ENCODE measurements around the gene GPRIN1.

The GPRIN1 gene

DNA sequence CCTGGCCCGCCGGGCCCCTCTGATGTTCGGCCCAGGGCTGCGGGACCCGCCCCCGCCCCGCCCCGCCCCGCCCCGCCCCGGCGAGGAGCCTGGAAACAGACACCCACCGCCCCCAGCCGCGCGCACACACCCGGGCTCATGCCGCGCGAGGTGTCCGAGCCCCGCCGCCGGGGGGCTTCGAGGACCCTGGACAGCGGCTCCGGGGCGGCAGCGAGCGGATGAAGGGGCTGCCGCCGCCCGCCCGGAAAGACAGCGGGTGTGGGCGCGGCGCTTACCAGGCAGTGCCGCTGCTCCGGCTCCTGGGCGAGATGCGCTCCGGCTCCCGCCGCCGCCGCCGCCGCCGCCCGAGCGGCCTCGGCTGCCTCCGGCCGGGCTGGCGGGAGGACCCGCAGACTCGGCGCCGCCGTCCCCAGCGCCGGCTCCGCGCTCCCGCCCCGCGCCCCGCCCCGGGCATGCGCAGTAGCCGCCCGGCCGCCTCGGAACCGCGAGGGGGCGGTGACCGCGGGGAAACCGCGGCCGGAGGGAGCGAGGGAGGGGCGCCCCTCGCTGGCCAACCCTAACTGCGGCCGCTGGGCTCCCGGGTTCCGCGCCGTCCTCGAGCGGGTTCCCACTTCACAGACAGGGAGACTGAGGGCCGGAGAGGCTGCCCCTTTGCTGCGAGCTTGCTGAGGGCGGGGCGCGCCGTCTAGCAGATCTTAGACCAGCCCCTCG lies at the start of gene GPRIN1:
Gene GPRIN1, minus strand, starts transcription at position 433 of the 711 bp plus-strand sequence. CDS start 10,322 bp downstream, outside the sequence.
- DNase-seq, result peak; percentile 46

DNA sequence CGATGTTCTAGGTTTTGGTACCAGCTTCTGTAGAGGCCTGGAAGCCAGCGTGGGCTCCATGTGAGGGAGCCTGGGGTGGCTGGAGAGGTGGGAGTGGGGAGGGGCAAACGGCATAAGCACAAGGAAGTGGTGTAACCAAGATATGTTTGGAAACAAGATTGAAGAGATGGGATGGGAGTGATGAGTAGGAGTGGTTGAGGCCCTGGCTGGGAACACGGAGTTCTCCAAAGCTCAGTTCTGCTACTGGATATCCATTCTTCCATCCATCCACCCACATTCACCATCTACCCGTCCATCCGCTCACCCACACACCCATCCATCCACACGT lies 49.5 kb upstream of the GPRIN1 start:
- DNase-seq, result no peak

DNA sequence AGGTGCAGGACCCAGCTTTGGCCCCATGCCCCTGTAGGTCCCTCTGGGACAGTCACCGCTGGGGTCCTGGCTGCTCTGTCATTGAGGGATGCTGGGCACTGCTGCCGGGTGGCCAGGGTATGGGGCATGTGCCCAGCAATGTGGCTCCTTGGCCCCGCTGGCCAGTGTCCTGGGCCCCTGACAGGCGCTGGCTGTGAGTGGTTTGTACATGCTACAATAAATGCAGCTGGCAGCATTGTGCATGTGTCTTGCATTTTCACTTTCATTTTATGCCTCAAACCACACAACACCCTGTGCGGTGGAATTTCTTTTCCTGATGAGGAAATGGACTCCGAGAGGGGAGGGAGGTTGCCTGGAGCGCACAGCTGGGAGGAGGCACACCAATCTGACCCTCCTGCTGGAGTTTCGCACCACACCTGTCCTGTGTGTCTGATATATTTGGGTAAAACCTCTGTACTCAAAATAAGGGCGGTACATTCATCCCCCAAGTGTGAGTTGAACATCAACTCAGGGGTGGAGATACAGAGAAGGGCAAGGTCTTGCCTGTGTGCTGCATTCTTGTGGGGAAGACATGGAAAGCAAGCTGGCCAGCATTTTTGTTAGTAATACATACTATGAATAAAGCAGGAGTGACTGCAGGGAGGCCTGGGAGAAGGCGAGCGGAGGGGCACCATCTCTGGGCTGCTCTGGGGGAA lies 49.0 kb upstream of the GPRIN1 start:
- DNase-seq, result no peak

DNA sequence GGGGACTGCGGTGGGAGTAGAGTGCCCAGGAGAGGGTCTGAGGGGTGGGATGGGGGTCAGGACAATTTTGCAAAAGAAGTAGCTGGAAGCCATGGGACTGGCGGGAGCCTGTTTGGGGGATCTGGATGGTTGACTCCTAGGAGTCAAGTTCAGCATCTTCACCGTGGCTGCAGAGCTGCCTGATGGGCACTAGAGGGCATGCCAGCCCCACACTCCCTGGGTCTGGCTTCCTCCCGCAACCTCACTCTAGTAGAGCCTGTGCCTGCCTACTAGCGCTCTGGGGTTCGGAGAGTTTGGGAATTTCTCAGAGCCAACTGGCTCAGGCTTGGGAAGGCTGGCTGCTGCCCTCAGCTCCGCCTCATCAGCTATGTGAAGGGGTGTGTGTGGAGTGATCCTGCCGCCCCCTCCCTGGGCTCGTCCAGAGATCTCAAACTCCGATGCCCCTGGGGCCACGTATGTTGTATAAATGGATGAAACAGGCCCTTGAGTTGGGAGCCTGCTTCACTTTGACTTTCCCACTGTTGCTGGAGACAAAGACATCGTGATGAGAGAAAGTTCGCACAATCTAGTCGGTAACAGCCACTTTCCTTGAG lies 48.1 kb upstream of the GPRIN1 start:
- peak; percentile 69 for DNase-seq

DNA sequence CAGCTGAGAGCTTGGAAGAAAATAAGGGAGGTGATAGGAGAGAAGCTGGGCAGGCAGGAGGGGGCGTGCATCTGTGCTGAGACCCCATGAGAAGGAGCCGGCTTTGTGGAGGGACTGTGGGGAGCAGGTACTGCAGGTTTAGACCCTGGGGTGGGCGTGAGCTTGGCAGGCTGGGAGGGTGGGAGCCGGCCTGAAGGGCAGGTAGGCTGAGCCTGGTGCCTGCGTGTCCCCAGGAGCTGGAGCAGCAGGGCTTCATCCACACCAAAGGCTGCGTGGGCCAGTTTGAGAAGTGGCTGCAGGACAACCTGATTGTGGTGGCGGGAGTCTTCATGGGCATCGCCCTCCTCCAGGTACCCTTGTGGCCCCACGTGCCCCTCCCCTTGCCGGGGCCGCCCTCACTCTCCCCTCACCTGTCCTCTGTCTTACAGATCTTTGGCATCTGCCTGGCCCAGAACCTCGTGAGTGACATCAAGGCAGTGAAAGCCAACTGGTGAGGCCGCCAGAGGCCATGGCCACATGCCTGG lies 46.6 kb upstream of the GPRIN1 start:
- no peak for DNase-seq

DNA sequence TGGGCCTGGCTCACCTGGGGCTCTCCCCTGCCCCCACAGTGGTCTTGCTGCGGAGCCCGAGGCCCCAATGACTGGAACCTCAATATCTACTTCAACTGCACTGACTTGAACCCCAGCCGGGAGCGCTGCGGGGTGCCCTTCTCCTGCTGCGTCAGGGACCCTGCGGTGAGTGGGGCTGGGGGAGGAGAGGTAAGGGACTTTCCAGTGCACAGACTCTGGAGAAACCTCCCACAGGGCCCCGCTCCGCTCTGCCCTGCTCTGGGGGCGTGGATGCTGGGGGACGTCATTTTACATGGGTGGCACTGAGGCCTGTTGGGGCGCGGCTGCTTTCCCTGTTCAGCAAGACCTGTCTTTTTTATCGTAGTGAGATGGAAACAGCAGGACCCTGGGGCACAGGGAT lies 44.9 kb upstream of the GPRIN1 start:
- DNase-seq, result no peak

DNA sequence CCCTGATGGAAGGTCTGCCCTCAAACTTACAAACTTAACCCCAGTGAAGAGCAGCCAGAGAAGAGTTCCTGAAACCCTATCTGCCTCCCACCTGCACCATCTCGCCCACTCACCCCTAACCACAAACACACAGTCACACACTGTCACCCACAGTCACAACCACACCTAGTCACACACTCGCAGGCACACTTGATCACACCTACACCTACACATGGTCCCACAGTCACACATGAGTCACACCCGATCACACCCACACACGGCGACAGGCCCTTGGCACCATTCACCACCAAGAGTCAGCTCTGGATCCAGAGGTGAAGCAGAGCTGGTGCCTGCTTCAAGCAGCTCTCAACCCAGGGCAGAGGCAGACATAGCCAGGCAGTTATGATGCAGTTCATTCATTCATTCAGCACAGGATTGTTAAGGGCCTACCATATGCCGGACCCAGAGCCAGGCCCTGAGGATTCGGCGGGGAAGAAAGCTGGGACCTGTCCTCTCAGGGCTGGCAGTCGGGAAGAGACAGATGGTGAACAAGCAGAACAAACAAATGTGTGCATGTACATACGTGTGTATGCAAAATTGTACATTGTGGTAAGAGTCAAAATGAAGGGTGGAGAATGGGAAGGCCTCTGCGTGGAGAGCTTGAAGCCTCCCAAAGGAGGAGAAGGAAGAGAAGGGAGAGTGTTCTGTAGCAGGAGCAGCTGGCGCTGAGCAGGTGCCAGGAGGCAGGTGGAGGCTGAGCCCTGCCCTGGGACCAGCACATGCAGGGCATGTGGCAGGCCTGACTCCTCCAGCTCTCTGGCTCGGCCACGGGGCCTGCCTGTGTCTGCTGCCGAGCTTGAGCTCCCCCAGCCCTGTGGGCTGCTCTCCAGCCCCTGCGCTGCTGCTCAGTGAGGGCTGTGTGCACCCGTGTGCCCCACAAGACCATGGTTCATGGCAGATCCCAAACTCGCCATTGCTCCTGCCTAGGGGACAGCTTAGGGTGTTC lies 43.7 kb upstream of the GPRIN1 start:
- peak; percentile 86 for DNase-seq

DNA sequence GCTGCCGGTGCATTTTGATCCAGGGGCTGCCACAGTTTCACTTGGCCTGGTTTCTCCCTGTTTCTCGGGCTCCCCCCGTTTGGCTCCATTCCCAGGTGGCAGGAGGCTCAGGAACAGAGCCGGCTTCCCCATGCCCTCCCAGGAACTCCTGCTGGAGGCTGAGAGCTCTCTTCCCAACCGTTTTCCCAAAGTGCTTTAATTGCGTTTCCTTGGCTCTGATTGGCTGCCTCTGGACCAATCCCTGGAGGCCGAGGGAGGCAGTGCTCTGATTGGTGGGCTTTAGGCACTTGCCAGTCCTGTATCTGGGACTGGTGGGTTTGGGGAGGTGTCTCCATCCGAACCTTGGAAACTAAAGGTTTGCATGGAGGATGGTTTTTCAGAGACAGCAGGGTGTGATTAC lies 42.2 kb upstream of the GPRIN1 start:
- no peak for DNase-seq

DNA sequence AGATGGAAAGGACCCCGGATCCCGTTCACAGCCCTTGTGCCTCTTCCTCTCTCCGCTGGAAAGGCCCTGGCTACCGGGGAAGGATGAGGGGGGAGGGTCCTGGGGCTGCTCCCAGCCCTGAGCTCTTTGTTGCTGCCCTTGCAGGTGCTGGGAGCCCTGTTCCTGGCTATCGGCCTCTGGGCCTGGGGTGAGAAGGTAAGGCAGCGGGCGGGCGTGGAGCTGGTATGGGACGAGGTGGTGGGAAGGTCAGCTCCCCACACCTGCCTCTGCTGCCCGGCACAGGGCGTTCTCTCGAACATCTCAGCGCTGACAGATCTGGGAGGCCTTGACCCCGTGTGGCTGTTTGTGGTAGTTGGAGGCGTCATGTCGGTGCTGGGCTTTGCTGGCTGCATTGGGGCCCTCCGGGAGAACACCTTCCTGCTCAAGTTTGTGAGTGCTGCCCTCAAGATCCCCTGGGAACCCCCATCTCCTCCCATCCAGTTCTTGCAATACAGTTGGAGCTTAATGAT lies 41.6 kb upstream of the GPRIN1 start:
- DNase-seq, result no peak

DNA sequence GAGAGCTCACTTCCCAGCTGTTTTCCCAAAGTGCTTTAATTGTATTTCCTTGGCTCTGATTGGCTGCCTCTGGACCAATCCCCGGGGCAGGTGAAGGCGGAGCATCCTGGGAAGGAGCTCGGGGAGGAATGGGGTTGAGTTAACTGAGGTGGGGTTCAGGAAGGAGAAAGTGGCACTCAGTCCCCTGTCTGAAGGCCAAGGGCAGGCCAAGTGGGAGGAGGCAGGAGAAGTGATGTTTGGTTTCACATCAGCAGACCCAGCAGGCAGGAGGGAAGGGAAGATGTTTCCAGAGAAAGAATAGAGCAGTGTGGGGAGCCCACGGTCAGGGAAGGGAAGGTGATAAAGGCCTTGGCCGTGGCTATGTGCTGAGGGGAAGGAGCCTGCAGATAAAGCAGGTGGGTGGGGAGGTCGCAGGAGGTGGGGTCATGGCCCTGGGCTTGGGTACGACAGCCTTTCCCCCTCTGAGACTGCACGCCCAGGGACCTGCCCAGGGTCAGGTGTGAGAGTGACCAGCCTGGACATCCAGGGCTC lies 40.5 kb upstream of the GPRIN1 start:
- DNase-seq, result no peak

DNA sequence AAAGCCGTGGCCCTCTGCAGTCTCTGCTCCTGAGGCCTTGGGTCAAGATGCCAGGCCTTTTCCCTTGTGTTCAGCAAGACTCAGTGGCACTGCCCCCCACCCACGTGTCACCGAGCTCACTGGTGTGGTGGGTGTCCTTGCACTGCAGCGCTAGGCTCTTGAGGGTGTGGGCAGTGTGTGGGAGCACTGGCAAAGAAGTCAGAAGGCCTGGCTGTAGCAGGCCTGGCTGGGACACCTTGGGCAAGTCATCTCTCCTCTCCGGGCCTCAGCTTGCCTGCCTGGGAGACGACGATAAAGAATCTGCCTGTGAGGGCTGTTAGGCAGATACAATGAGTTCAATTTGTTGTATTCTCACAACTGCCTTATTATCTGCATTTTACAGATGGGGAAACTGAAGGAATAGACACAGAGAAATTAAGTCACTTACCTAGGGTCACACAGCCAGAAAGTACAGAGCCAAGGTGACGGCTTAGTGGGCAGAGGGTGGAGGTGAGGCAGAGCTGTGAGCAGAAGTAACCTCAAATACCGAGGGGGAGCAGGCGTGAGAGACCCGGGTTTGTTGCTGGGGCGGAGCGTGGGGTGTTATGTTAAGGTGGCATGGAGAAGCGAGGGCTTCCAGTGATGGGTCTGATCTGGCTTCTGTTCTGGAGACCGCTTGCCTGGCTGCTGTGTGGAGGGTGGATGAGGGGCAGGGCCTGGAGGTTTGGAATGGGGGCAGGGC lies 38.7 kb upstream of the GPRIN1 start:
- peak; percentile 57 for DNase-seq

DNA sequence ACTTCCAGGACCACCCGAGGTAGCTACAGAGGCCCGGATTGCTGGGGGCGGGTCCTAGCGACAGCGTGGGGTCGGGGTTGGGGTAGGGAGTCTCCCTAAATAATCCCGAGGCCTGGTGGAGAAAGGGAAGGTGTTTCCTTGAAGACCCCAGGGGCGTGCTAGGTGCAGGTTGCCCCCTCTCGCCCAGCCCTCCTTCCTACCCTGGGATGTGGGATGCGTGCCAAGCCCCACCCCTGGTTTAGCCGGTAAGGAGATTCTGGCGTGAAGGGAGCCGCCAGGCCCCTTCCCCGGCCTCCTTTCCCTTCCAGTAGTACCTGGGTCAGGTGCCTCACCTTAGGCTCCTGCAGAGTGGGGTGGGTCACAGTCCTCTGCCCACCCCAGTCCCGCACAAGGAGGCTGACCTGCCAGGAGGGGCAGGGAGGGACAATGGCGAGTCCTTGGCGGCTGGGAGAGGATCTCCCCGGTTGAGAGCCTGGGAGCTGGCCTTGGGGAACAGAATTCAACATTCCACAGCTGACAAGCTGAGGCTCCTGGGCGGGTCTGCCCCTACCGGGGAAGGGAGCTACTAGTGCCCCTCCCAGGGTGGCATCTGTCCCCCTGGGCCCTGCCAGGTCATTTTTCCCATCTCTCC lies 38.0 kb upstream of the GPRIN1 start:
- no peak for DNase-seq

DNA sequence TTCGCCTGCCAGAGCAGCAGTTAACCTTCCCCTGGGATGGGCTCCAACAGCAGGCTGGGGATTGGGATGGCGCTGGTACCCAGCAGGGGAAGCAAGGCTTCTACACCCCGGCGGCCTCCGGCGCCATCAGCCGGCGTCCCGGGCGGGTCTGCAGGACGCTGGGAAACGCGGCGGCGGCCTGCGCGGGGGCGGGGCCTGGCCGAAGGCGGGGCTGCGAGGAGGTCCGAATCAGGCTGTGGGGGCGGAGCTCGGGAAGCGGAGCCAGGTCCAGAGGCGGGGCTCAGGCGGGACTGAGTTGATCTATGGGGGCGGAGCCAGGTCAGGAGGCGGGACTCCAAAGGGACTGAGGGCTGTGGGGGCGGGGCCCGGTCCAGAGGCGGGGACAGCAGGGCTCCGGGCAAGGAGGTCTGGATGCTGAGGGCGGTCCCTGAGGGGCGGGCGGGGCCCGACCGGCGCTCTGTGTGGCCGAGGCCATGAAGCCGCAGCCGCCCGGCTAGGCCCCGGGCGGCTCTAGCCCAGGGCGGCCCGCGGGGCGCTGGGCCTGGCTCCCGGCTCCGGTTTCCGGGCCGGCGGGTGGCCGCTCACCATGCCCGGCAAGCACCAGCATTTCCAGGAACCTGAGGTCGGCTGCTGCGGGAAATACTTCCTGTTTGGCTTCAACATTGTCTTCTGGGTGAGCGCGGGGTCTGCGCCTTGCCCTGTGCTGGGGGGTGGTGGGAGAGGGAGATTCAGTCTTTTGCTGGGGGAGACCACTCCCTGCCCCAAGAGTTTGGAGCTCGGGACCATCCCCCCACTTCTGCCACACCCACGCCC lies 37.3 kb upstream of the GPRIN1 start, which contains the start of gene TSPAN17:
Gene TSPAN17, plus strand, starts transcription at position 455 of the 813 bp plus-strand sequence. Its CDS starts 132 bp downstream, at position 587.
- DNase-seq, result peak; percentile 99

DNA sequence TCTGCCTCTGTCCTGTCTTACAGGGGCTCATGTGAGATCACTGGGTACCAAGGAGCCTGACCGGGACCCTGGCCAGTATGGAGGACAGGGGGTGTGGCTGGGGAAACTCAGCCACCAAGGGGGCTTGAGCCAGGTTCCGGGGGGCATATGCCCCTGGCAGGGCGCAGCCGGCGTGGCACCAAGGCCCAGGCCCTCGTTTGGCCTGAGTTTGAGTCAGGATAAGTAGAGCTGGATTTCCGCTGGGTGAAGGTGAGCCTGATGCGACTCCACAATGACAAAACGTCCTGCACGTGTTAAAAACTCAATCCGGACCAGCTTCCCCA lies 36.7 kb upstream of the GPRIN1 start:
- DNase-seq, result no peak

DNA sequence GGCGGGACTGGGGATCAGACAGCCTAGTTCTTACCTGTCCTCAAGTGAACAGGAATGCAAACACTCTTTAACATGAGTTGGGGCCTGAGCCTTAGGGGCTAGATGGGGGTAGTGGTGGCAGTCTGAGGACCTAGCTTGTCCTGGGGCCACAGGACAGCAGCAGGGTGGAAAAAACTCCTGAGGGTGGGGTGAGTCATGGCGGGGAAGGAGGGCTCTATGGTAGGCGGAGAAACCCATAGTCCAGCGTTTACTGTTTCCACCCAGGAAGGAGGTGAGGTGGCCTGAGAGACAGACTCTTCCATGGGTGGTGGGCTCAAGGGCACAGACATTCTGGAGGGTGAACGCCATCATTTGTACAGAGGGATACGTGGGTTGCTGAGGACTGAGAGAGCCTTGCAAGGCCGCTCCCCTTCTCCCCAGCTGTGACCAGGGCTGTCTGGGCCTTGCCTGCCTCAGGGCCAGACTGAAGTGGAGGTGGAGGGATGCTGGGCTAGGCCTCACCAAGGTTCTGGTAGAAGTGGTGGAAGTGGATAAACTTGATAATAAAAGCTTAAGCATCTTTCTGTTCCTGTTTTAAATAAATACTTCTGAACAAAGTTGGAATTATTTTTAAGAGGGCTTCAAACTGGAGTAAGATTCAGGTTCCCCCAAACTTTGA lies 36.2 kb upstream of the GPRIN1 start:
- DNase-seq, result no peak

DNA sequence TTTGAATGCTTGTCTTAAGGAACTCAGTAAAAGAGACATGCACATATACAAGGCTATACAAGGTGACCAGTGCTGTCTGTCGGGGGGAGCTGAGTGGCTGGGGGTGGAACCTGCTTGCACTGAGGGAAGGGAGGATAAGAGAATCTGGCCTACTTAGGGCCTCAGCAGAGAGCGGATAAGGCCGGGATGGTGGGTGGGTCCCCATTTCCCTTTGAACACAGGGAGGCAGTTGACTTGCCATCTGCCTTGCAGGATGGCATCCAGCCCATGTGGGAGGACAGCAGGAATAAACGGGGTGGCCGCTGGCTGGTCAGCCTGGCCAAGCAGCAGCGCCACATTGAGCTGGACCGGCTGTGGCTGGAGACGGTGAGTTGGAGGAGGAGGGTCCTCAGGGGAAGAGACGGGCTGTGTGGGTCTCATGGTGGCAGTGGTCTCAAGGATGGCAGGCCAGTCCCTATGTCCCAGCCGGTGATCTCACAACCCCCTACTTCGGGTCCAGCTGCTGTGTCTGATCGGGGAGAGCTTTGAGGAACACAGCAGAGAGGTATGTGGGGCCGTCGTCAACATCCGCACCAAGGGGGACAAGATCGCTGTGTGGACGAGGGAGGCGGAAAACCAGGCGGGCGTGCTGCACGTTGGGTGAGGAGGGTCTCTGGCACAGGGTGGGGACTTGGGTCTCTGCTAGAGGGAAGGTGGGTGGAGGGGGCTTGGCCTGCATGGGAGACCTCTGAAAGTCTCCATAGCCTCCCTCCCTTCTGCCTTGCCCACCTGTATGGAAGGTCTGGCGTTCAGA lies 35.1 kb upstream of the GPRIN1 start:
- DNase-seq, result no peak

DNA sequence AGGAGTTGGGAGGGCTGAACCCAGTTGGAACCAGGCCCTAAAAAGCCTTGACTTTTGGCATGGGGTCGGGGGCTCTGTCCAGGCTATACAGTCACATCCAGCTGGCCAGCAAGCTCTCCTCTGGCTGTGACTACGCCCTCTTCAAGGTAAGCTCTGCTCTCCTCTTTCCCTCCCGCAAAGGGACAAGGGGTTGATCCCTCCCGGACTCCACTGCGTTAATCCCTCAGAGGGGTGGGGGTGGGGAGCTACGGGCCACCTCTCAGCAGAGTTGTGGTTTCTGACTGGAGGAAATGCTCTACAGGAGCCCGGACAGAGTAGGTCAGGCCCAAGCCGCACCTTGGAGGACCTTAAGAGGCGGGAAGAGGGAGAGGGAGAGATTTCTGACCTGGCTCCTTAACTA lies 34.3 kb upstream of the GPRIN1 start:
- DNase-seq, result no peak

DNA sequence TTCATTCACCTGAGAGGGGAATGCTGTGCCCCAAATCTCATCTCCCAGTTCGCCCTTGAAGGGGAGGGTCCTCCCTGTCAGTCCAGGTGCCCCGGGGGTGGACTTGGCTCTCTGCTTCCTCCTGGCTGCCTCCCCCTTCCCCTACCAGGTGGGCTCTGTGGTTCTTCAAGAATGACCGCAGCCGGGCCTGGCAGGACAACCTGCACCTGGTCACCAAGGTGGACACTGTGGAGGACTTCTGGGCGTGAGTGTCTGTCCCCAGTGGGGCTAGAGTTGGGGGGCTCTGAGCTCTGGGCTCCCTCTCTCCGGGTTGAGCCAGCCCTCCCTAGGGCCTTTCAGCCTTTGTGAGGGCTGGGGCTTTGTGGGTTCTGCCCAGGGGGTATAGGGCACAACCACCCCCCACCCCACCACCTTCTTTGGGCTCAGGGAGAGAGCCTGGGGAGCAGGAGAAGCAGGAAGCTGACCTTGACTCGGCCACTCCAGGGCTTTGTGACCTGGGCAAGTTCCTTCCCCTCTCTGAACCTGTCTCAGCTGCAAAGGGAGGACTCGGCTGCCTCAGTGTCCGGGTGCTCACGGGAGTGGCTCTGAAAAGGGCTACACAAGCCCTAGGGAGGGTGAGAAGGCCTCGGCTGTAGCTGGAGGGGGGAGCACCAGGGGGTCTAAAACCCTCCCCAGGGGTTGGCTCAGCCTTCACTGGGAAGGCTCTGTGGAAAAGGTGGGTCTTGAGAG lies 33.7 kb upstream of the GPRIN1 start:
- no peak for DNase-seq
